Endodermal cell (in vitro differentiated cells): ENCODE data around the gene PIP5K1C. TPM values are rescaled to one million over a fixed set of nuclear protein-coding genes. Genes with fewer than 3 reads are reported as not detected.
"Not testable (repeated sequence)": the region's sequence is repeated elsewhere in the genome, so short reads cannot be mapped to it uniquely, and the experiment has no call there.

ENCODE experiments used
- DNase-seq: peaks from one replicate; pipeline ENCODE4 v3.0.0-alpha.2; 2017
- H3K27ac ChIP-seq: 2 replicates; pipeline ENCODE4 v1.5.1; 2013; ENCODE audit warnings: mild to moderate bottlenecking, low read depth, low read length, moderate library complexity
- H3K27me3 ChIP-seq: 2 replicates; pipeline ENCODE4 v1.6.1; 2013; ENCODE audit warnings: mild to moderate bottlenecking, low read length, moderate library complexity; ENCODE audit not compliant: insufficient read depth, control insufficient read depth, poor library complexity, severe bottlenecking
- H3K36me3 ChIP-seq: 2 replicates; pipeline ENCODE4 v1.7.0; 2013; ENCODE audit warnings: mild to moderate bottlenecking, low read length, moderate library complexity; ENCODE audit not compliant: control insufficient read depth, insufficient read depth
- H3K4me1 ChIP-seq: one replicate; pipeline ENCODE4 v1.7.0; 2013; ENCODE audit warnings: low read length; ENCODE audit not compliant: control insufficient read depth, insufficient read depth
- H3K4me3 ChIP-seq: 2 replicates; pipeline ENCODE4 v1.5.1; 2013; ENCODE audit warnings: mild to moderate bottlenecking, low read length, moderate library complexity
- H3K9ac ChIP-seq: 2 replicates; pipeline ENCODE4 v1.6.1; 2013; ENCODE audit warnings: mild to moderate bottlenecking, low read length, moderate library complexity; ENCODE audit not compliant: poor library complexity, severe bottlenecking; ENCODE audit errors: extremely low read depth
- H3K9me3 ChIP-seq: 2 replicates; pipeline ENCODE4 v1.6.1; 2013; ENCODE audit warnings: mild to moderate bottlenecking, low read length, moderate library complexity; ENCODE audit not compliant: control insufficient read depth
- H3K27ac Mint-ChIP-seq: 2 replicates; pipeline ENCODE4 v1.8.0; 2020; ENCODE audit warnings: mixed read lengths
- H3K27me3 Mint-ChIP-seq: 2 replicates; pipeline ENCODE4 v1.8.0; 2021; ENCODE audit warnings: mild to moderate bottlenecking, mixed read lengths; ENCODE audit not compliant: insufficient read depth
- H3K36me3 Mint-ChIP-seq: 2 replicates; pipeline ENCODE4 v1.8.0; 2020; ENCODE audit warnings: low read depth, mixed read lengths
- H3K4me1 Mint-ChIP-seq: 2 replicates; pipeline ENCODE4 v1.8.0; 2020; ENCODE audit warnings: mixed read lengths
- H3K4me3 Mint-ChIP-seq: 2 replicates; pipeline ENCODE4 v1.8.0; 2020; ENCODE audit warnings: mild to moderate bottlenecking, moderate library complexity, mixed read lengths
- H3K9me3 Mint-ChIP-seq: 2 replicates; pipeline ENCODE4 v1.8.0; 2020; ENCODE audit warnings: mild to moderate bottlenecking, mixed read lengths
- CTCF ChIP-seq: fragments of 200-600 bp; sonication (generic); conservative IDR thresholded peaks from 2 replicates; pipeline ENCODE4 v1.5.0; 2021; ENCODE audit warnings: antibody characterized with exemption, mild to moderate bottlenecking
- WGBS, 2 experiments: methylation state at CpG; one replicate each; pipeline versions ENCODE4 v1.1.5 to v1.1.7; 2013; ENCODE audit warnings: missing lambda C conversion rate in 2 of 2, mixed read lengths in 1 of 2; ENCODE audit not compliant: insufficient coverage in 1 of 2, insufficient read length in 1 of 2; 5-methylcytosine and 5-hydroxymethylcytosine counted together
- total RNA-seq, 2 donors: library from RNA; stranded (reverse); fragmentation: NEBNext Ultra II Directional in 1 of 2; extraction: Animal tissue kit (Norgen Biotek cat#: 25700) in 1 of 2; gene quantifications; 2 replicates in 1 of 2; 3 replicates in 1 of 2; pipeline ENCODE4 v1.2.1, GENCODE V29; 2021

Gene PIP5K1C
- total RNA-seq, 2 donors from 2014 or later: 43.5 to 51.5 TPM

GRCh38 chr19:3651684-3652083 is 48.6 kb downstream of the PIP5K1C start:
- H3K27ac Mint-ChIP-seq: no peak overlapping the region
- Histone ChIP-seq H3K36me3 (peaks cover 15% of the 10 kb centered on the region), H3K9ac (no peak overlapping the region), H3K4me3 (no peak overlapping the region), H3K9me3 (no peaks in the 10 kb centered on the region), H3K27ac (no peak overlapping the region), H3K4me1 (no peaks in the 10 kb centered on the region), H3K27me3 (no peaks in the 10 kb centered on the region)
- H3K27me3 Mint-ChIP-seq: no peaks in the 10 kb centered on the region
- H3K4me3 Mint-ChIP-seq: no peak overlapping the region
- H3K36me3 Mint-ChIP-seq: peaks cover 29% of the 10 kb centered on the region
- no peaks in the 10 kb centered on the region for H3K4me1 Mint-ChIP-seq
- no peaks in the 10 kb centered on the region for H3K9me3 Mint-ChIP-seq
- no peak for TF ChIP-seq CTCF
- WGBS, 2 experiments: 96 to 97% methylated on average over 30 to 33 of the region's 33 CpGs
- DNase-seq: no peak

- no peak overlapping the region for H3K4me3 ChIP-seq
- H3K4me3 Mint-ChIP-seq: no peak overlapping the region
- H3K9me3 Mint-ChIP-seq: no peaks in the 10 kb centered on the region
- no peaks in the 10 kb centered on the region for H3K27me3 ChIP-seq
- no peaks in the 10 kb centered on the region for H3K9me3 ChIP-seq
- H3K27me3 Mint-ChIP-seq: no peaks in the 10 kb centered on the region
- H3K36me3 ChIP-seq: peaks cover 16% of the 10 kb centered on the region
- H3K4me1 Mint-ChIP-seq: no peaks in the 10 kb centered on the region
- H3K27ac ChIP-seq: no peak overlapping the region
- no peak for DNase-seq
- no peak for TF ChIP-seq CTCF
- H3K4me1 ChIP-seq: no peaks in the 10 kb centered on the region
- peaks cover 30% of the 10 kb centered on the region for H3K36me3 Mint-ChIP-seq
- 93 to 100% methylated on average over 9 to 16 of the region's 16 CpGs for WGBS, 2 experiments
- no peak overlapping the region for H3K27ac Mint-ChIP-seq
- no peak overlapping the region for H3K9ac ChIP-seq
These were observed 50.4 kb downstream of the PIP5K1C start for GRCh38 chr19:3649888-3650287.

- H3K27me3 ChIP-seq: no peaks in the 10 kb centered on the region
- H3K36me3 ChIP-seq: peaks cover 16% of the 10 kb centered on the region
- Mint-ChIP-seq H3K4me1 (no peaks in the 10 kb centered on the region), H3K27ac (no peak overlapping the region), H3K27me3 (no peaks in the 10 kb centered on the region), H3K4me3 (no peak overlapping the region), H3K36me3 (peaks cover 27% of the 10 kb centered on the region), H3K9me3 (no peaks in the 10 kb centered on the region)
- H3K9ac ChIP-seq: no peak overlapping the region
- no peak overlapping the region for H3K4me3 ChIP-seq
- no peaks in the 10 kb centered on the region for H3K9me3 ChIP-seq
- DNase-seq: no peak
- no peaks in the 10 kb centered on the region for H3K4me1 ChIP-seq
- TF ChIP-seq CTCF: no peak
- no peak overlapping the region for H3K27ac ChIP-seq
- 94 to 99% methylated on average over 17 to 33 of the region's 33 CpGs for WGBS, 2 experiments
These were observed 52.0 kb downstream of the PIP5K1C start for GRCh38 chr19:3648037-3648905.

- peaks cover 16% of the 10 kb centered on the region for H3K36me3 ChIP-seq
- H3K27ac ChIP-seq, H3K27me3 Mint-ChIP-seq, H3K4me3 ChIP-seq, H3K9me3 Mint-ChIP-seq, H3K9me3 ChIP-seq, H3K4me1 Mint-ChIP-seq, DNase-seq, H3K4me1 ChIP-seq, H3K4me3 Mint-ChIP-seq, H3K27me3 ChIP-seq, H3K27ac Mint-ChIP-seq, H3K9ac ChIP-seq: not testable (repeated sequence)
- H3K36me3 Mint-ChIP-seq: peaks cover 25% of the 10 kb centered on the region
- WGBS, 2 experiments: 94 to 98% methylated on average over 4 to 5 of the region's 5 CpGs
These were observed 53.2 kb downstream of the PIP5K1C start for GRCh38 chr19:3647102-3647501.
